Measurements from ENCODE around the gene RAB17. TPM values are rescaled to one million over a fixed set of nuclear protein-coding genes. Genes with fewer than 3 reads are reported as not detected.

RAB17 gene
- total RNA-seq, 4 donors from 2014 or later: 0.26 to 4.6 (median 4.0) TPM

DNA sequence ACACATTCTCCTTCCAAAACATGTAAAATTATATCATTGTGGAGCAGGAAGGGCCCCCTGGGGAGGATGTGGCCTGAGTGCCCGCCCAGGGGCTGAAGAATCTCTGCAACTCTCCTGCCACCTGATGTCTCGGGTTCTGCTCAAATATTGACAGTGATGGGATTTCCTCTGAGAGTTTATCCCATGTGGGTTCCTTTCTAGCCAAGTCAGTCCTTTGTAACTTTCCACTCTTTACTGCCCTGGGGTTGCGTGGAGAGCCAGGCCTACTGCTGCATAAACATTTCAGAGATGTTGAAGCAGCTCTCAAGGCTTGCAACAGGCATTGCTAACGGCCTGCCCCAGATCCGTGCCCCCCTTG lies 4.0 kb upstream of the RAB17 start:
- no peak overlapping the region for H3K4me3 ChIP-seq
- no peak for DNase-seq

GRCh38 chr2:237593596-237594320 lies 3.2 kb upstream of the RAB17 start:
- Histone ChIP-seq H3K9me3 (no peaks in the 10 kb centered on the region), H3K4me1 (no peaks in the 10 kb centered on the region), H3K27ac (no peak overlapping the region), H3K27me3 (no peaks in the 10 kb centered on the region), H3K36me3 (no peaks in the 10 kb centered on the region), H3K4me3 (no peak overlapping the region)
- no peak for DNase-seq
- no peak for TF ChIP-seq POLR2A (IDR thresholded peaks at IDR 0.05)
- no peak for TF ChIP-seq CTCF (IDR thresholded peaks at IDR 0.05)
- intact Hi-C loops (cut with DNase I; ENCODE audit: low total_unique reads): no loop called here

More for the DNA sequence above, 4.0 kb upstream of the RAB17 start:
- no peak for TF ChIP-seq CTCF (IDR thresholded peaks at IDR 0.05)
- no peak for TF ChIP-seq POLR2A (IDR thresholded peaks at IDR 0.05)
- Histone ChIP-seq H3K4me1 (no peaks in the 10 kb centered on the region), H3K27me3 (no peaks in the 10 kb centered on the region), H3K27ac (peak overlapping the region; percentile 54 to 70), H3K36me3 (no peaks in the 10 kb centered on the region), H3K9me3 (no peaks in the 10 kb centered on the region)
- intact Hi-C loops (cut with DNase I; ENCODE audit: low total_unique reads): no loop called here

- no peaks in the 10 kb centered on the region for H3K4me1 ChIP-seq
- no peak for DNase-seq
- no peaks in the 10 kb centered on the region for H3K36me3 ChIP-seq
- H3K27me3 ChIP-seq: no peaks in the 10 kb centered on the region
- H3K9me3 ChIP-seq: no peaks in the 10 kb centered on the region
- H3K4me3 ChIP-seq: no peak overlapping the region
- no peak for TF ChIP-seq POLR2A (IDR thresholded peaks at IDR 0.05)
- no peak for TF ChIP-seq CTCF (IDR thresholded peaks at IDR 0.05)
- H3K27ac ChIP-seq: no peak overlapping the region
- intact Hi-C loops (cut with DNase I; ENCODE audit: low total_unique reads): no loop called here
These were observed 2.5 kb upstream of the RAB17 start for GRCh38 chr2:237593036-237593435.

- H3K4me3 ChIP-seq: no peak overlapping the region
- no peaks in the 10 kb centered on the region for H3K4me1 ChIP-seq
- DNase-seq: no peak
- intact Hi-C loops (cut with DNase I; ENCODE audit: low total_unique reads): no loop called here
- no peak overlapping the region for H3K27ac ChIP-seq
- no peak for TF ChIP-seq POLR2A (IDR thresholded peaks at IDR 0.05)
- no peak for TF ChIP-seq CTCF (IDR thresholded peaks at IDR 0.05)
- H3K9me3 ChIP-seq: no peaks in the 10 kb centered on the region
- H3K36me3 ChIP-seq: no peaks in the 10 kb centered on the region
- H3K27me3 ChIP-seq: no peaks in the 10 kb centered on the region
These were observed 2.0 kb upstream of the RAB17 start for GRCh38 chr2:237592425-237592980.

DNA sequence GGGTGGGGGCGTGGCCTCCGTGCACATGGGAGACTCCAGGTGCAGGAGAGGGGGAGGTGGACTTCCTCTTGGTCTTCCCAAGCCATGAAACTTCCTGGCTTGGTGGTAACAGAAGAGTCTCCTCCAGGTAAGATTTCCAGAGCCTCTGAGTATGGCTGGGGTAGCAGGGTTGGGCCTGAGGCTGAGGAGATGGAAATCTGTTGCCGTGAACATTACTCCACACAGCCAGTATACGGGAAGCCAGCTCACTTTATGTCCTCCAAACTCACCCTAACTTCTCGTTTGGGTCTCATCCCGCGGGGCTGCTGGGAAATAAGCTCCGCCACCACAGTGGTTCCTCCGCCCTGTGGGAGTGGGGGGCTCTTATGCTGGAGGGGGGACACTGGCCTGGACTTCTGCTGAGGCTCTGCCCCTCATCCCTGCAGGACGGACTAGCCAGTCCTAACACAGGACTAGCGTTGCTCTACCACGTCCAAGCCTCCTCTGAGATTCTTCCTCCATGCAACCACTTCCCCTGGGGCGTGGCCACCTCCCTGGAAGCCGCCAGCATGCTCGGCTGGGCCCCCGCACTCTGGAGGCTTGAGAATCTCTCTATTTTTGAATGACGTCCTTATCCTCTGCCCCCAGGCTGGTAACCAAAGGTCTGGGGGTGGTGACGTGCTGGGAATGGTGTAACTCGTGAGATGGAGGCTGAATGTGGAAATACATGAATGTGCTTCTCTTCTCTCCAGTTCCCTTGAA lies 777 bp upstream of the RAB17 start:
- H3K9me3 ChIP-seq: no peaks in the 10 kb centered on the region
- intact Hi-C loops (cut with DNase I; ENCODE audit: low total_unique reads): no loop called here
- no peak overlapping the region for H3K27ac ChIP-seq
- no peaks in the 10 kb centered on the region for H3K27me3 ChIP-seq
- H3K4me1 ChIP-seq: no peaks in the 10 kb centered on the region
- H3K36me3 ChIP-seq: no peaks in the 10 kb centered on the region
- DNase-seq: no peak
- H3K4me3 ChIP-seq: no peak overlapping the region
- TF ChIP-seq POLR2A (IDR thresholded peaks at IDR 0.05) (no peak), CTCF (IDR thresholded peaks at IDR 0.05) (no peak)

Measured in uterus (tissue), 4 donors.